B cell (primary cell): ENCODE data around the gene SSX2IP. TPM values are rescaled to one million over a fixed set of nuclear protein-coding genes. Genes with fewer than 3 reads are reported as not detected.

Experiments used
- ATAC-seq: fragments of 200-7000 bp; cut with Tn5 transposase; one replicate; pipeline ENCODE4 v1.10.0; 2021; ENCODE audit warnings: low read depth, mild to moderate bottlenecking, moderate number of reproducible peaks, moderate library complexity
- CTCF ChIA-PET: fragments of 350-600 bp; sonication (Branson Sonifier 250); formaldehyde crosslinking; loops from one replicate; lab custom pipeline; 2021; ENCODE audit warnings: antibody characterized with exemption, inconsistent platforms; lab: Charles Lee
- POLR2A ChIA-PET: fragments of 350-600 bp; sonication (Branson Sonifier 250); formaldehyde crosslinking; loops from one replicate; lab custom pipeline; 2021; ENCODE audit warnings: antibody characterized with exemption; lab: Charles Lee
- DNase-seq: peaks from one replicate; pipeline ENCODE4 v3.0.0; 2013
- H2AFZ ChIP-seq: 2 replicates; pipeline ENCODE4 v1.6.1; 2012; ENCODE audit warnings: mild to moderate bottlenecking, low read depth, low read length; ENCODE audit not compliant: insufficient read depth, poor library complexity, severe bottlenecking
- H3K27ac ChIP-seq, 2 donors: 1 replicate in 1 of 2; 2 replicates in 1 of 2; pipeline ENCODE4 v1.5.1; 2012 to 2013; ENCODE audit warnings: low read length in 2 of 2, mild to moderate bottlenecking in 2 of 2, moderate library complexity in 1 of 2
- H3K27me3 ChIP-seq, 4 experiments: fragments of 200-600 bp in 1 of 4; sonication (generic) in 1 of 4; replicated peaks in 1 of 4; 1 replicate in 2 of 4; 2 replicates in 2 of 4; pipeline versions ENCODE4 v1.6.1 to v1.7.0; 2013 to 2016; ENCODE audit warnings: low read length in 3 of 4, mild to moderate bottlenecking in 2 of 4, mixed read lengths in 1 of 4, moderate library complexity in 1 of 4; ENCODE audit not compliant: insufficient read depth in 4 of 4, control insufficient read depth in 3 of 4; ENCODE audit errors: control extremely low read depth in 1 of 4
- H3K36me3 ChIP-seq, 2 experiments: replicated peaks in 1 of 2; 1 replicate in 1 of 2; 2 replicates in 1 of 2; pipeline versions ENCODE4 v1.6.1 to v1.7.1; 2013; ENCODE audit warnings: low read length in 1 of 2; ENCODE audit not compliant: insufficient read depth in 2 of 2, control insufficient read depth in 1 of 2; ENCODE audit errors: control extremely low read depth in 1 of 2, extremely low read depth in 1 of 2
- H3K4me1 ChIP-seq, 2 donors: fragments of 200-600 bp in 1 of 2; sonication (generic) in 1 of 2; 1 replicate in 1 of 2; 2 replicates in 1 of 2; pipeline versions ENCODE4 v1.5.1 to v1.6.1; 2013 to 2017; ENCODE audit warnings: low read length in 2 of 2; ENCODE audit not compliant: control insufficient read depth in 2 of 2, insufficient read depth in 2 of 2
- H3K4me2 ChIP-seq: replicated peaks from 2 replicates; pipeline ENCODE3; 2012; ENCODE audit warnings: mild to moderate bottlenecking, low read depth, low read length; ENCODE audit not compliant: poor library complexity, severe bottlenecking
- H3K4me3 ChIP-seq, 5 experiments: fragments of 200-600 bp in 1 of 5; sonication (generic) in 1 of 5; 1 replicate in 3 of 5; 2 replicates in 2 of 5; pipeline versions ENCODE4 v1.5.1 to v1.7.0; 2011 to 2016; ENCODE audit warnings: low read length in 4 of 5, mild to moderate bottlenecking in 4 of 5, low read depth in 2 of 5, control low read depth in 1 of 5, moderate library complexity in 1 of 5; ENCODE audit not compliant: insufficient read depth in 1 of 5; ENCODE audit errors: control extremely low read depth in 1 of 5, extremely low read depth in 1 of 5
- H3K79me2 ChIP-seq: fragments of 200-600 bp; sonication (generic); one replicate; pipeline ENCODE4 v1.6.0; 2016; ENCODE audit warnings: low read length; ENCODE audit not compliant: control insufficient read depth, insufficient read depth
- H3K9ac ChIP-seq: fragments of 200-600 bp; sonication (generic); 2 replicates; pipeline ENCODE4 v1.6.1; 2017; ENCODE audit warnings: mild to moderate bottlenecking, low read length, moderate library complexity
- H3K9me3 ChIP-seq, 3 donors: one replicate each; pipeline versions ENCODE4 v1.6.1 to v1.7.1; 2013; ENCODE audit warnings: low read length in 2 of 3; ENCODE audit not compliant: control insufficient read depth in 2 of 3, insufficient read depth in 1 of 3; ENCODE audit errors: control extremely low read depth in 1 of 3
- H4K20me1 ChIP-seq: 2 replicates; pipeline ENCODE4 v1.6.0; 2012; ENCODE audit warnings: mild to moderate bottlenecking, low read length; ENCODE audit not compliant: insufficient read depth, control insufficient read depth, poor library complexity, severe bottlenecking
- H3K27ac Mint-ChIP-seq: one replicate; pipeline ENCODE4 v1.8.0; 2021; ENCODE audit warnings: mixed read lengths
- H3K27me3 Mint-ChIP-seq: one replicate; pipeline ENCODE4 v1.8.0; 2021; ENCODE audit warnings: mixed read lengths
- H3K4me1 Mint-ChIP-seq: one replicate; pipeline ENCODE4 v1.8.0; 2021; ENCODE audit warnings: mixed read lengths
- H3K4me3 Mint-ChIP-seq: one replicate; pipeline ENCODE4 v1.8.0; 2021; ENCODE audit warnings: mixed read lengths
- H3K9me3 Mint-ChIP-seq: one replicate; pipeline ENCODE4 v1.8.0; 2022; ENCODE audit warnings: mixed read lengths; ENCODE audit not compliant: insufficient read depth
- EZH2 ChIP-seq: IDR thresholded peaks from 2 replicates; pipeline ENCODE4 v1.6.1; 2012; ENCODE audit warnings: borderline replicate concordance, low read depth, mild to moderate bottlenecking, moderate library complexity, low read length; ENCODE audit not compliant: insufficient read depth, poor library complexity, severe bottlenecking
- WGBS: methylation state at CpG from one replicate; pipeline ENCODE4 v1.1.5; 2013; ENCODE audit warnings: missing lambda C conversion rate; ENCODE audit not compliant: insufficient coverage; 5-methylcytosine and 5-hydroxymethylcytosine counted together
- intact Hi-C: fragments of 100-400 bp; cut with micrococcal nuclease; formaldehyde crosslinking; loops from one replicate; pipeline ENCODE4 v1.10.0; 2022
- polyA plus RNA-seq: library from polyadenylated mRNA; depleted of rRNA; stranded (reverse); fragments of >200 nt; gene quantifications from 2 replicates; pipeline ENCODE4 v1.2.3, GENCODE V29; 2012
- total RNA-seq, 2 donors: library from RNA; stranded (reverse); fragments of 120-200 nt in 1 of 2; gene quantifications; 1 replicate in 1 of 2; 2 replicates in 1 of 2; pipeline versions ENCODE4 v1.2.3 to v1.2.4, GENCODE V29; 2013 to 2022
- TF ChIP-seq, protein P1 (sequence below): fragments of 200-600 bp; IDR thresholded peaks from one replicate; pipeline ENCODE4 v1.8.0; 2022; ENCODE audit warnings: antibody characterized with exemption, mild to moderate bottlenecking

SSX2IP gene
- total and polyA plus RNA-seq, 2 donors (not counting 1 experiment from before 2014, with no cell fraction given), result 0.95 to 10.3 TPM

DNA sequence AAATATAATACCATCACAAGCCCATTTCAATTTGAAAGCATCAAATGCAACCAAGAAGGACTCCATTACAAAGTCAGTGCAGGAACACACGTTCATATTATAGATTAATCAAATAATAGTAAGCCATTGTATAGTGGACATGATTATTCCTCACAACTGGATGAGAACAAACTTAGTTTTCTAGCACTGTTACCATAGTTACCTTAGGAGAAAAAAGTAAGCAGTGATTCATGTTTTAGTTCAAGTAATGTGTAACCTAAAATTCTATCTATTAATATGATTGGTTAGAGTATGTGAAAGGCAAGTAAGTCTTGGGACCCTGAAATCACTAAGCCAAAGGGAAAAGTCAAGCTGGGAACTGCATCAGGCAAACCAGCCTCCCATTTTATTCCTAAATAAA, 15.2 kb downstream of the SSX2IP start:
- Histone ChIP-seq H4K20me1 (no peaks in the 10 kb centered on the region), H3K27ac (no peak overlapping the region), H3K4me3 (no peak overlapping the region), H3K4me1 (no peaks in the 10 kb centered on the region), H3K4me2 (no peak overlapping the region), H3K79me2 (peaks cover 12% of the 10 kb centered on the region), H2AFZ (no peak overlapping the region), H3K9me3 (no peaks in the 10 kb centered on the region), H3K36me3 (no peaks in the 10 kb centered on the region), H3K27me3 (no peaks in the 10 kb centered on the region), H3K9ac (no peak overlapping the region)
- H3K4me3 Mint-ChIP-seq, result no peak overlapping the region
- no peak overlapping the region for H3K27ac Mint-ChIP-seq
- TF ChIP-seq EZH2, result no peak
- TF ChIP-seq, protein P1, sequence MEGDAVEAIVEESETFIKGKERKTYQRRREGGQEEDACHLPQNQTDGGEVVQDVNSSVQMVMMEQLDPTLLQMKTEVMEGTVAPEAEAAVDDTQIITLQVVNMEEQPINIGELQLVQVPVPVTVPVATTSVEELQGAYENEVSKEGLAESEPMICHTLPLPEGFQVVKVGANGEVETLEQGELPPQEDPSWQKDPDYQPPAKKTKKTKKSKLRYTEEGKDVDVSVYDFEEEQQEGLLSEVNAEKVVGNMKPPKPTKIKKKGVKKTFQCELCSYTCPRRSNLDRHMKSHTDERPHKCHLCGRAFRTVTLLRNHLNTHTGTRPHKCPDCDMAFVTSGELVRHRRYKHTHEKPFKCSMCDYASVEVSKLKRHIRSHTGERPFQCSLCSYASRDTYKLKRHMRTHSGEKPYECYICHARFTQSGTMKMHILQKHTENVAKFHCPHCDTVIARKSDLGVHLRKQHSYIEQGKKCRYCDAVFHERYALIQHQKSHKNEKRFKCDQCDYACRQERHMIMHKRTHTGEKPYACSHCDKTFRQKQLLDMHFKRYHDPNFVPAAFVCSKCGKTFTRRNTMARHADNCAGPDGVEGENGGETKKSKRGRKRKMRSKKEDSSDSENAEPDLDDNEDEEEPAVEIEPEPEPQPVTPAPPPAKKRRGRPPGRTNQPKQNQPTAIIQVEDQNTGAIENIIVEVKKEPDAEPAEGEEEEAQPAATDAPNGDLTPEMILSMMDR, result no peak
- ChIA-PET CTCF (interaction anchor here (0.6 to 0.7 kb wide), 2 partner anchors 77 to 1092 kb away, joined by 3 to 6 read pairs; no protein-coding TSS in a partner anchor), POLR2A (no interaction called here)
- H3K4me1 Mint-ChIP-seq, result no peaks in the 10 kb centered on the region
- intact Hi-C loops, result no loop called here
- no peaks in the 10 kb centered on the region for H3K27me3 Mint-ChIP-seq
- no peak for DNase-seq
- no peak for ATAC-seq
- H3K9me3 Mint-ChIP-seq, result no peaks in the 10 kb centered on the region
- no CpG with 5 or more reads among the region's 1 CpG for WGBS

GRCh38 chr1:84674705-84675104, 15.6 kb downstream of the SSX2IP start:
- ChIA-PET CTCF (interaction anchor here (0.6 to 0.7 kb wide), 2 partner anchors 77 to 1092 kb away, joined by 3 to 6 read pairs; no protein-coding TSS in a partner anchor), POLR2A (no interaction called here)

More at GRCh38 chr1:84674705-84675104, 15.6 kb downstream of the SSX2IP start:
- WGBS, result no CpG with 5 or more reads among the region's 3 CpGs
- no peak for TF ChIP-seq EZH2
- TF ChIP-seq, protein P1, result no peak
- no peak overlapping the region for H3K4me3 ChIP-seq
- peaks cover 8% of the 10 kb centered on the region for H3K79me2 ChIP-seq
- H4K20me1 ChIP-seq, result no peaks in the 10 kb centered on the region
- Mint-ChIP-seq H3K9me3 (no peaks in the 10 kb centered on the region), H3K27ac (no peak overlapping the region), H3K4me3 (no peak overlapping the region), H3K27me3 (no peaks in the 10 kb centered on the region), H3K4me1 (no peaks in the 10 kb centered on the region)
- intact Hi-C loops, result no loop called here
- H3K9ac ChIP-seq, result no peak overlapping the region
- no peak for ATAC-seq
- H3K27me3 ChIP-seq, result no peaks in the 10 kb centered on the region
- no peak overlapping the region for H3K4me2 ChIP-seq
- DNase-seq, result no peak
- H3K4me1 ChIP-seq, result no peaks in the 10 kb centered on the region
- H2AFZ ChIP-seq, result no peak overlapping the region
- H3K27ac ChIP-seq, result no peak overlapping the region
- H3K9me3 ChIP-seq, result no peaks in the 10 kb centered on the region
- no peaks in the 10 kb centered on the region for H3K36me3 ChIP-seq
